GM18867 (cell line): Measurements from ENCODE around the gene ASB16.

Experiments
- ATAC-seq: cut with Tn5 transposase; IDR thresholded peaks from one replicate; pipeline ENCODE4 v1.9.1; 2021; ENCODE audit warnings: mild to moderate bottlenecking, moderate library complexity; ENCODE audit not compliant: unreplicated experiment

The ASB16 gene

DNA sequence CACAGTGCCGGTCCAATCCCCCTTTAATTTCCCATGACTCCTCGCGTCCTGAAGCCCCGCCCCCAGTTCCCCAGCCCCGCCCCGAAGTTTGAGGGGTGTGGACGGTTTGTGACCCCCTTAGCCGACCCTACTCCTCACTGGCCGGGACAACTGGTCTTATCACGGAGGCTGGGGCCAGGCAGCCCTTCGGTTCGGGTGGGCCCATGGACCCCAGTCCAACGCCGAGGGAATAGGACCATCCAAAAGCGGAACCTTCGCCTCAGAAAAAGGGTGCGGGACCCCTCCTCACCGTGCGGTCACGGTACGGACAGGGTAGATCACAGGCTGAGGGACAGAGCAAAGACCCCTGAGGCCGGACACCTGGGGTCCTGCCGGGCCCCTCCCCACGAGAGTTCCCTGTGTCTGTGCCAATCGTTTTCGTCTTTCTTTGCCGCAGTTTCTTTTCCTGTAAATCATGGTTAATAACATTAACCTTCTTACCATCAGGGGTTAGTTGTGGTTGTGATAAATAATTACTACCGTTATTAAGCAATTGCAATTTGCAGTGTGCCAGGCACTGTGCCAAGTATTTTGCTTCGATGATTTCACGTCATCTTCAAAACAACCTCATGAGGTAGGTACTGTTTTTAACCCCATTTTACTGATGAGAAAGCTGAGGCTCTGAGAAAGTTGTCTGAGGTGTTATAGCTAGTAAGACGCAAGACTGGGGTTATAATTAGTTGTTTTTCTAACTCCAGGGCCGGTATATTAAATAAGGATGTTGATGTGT lies 16.8 kb downstream of the ASB16 start:
- ATAC-seq = peak; percentile 40

GRCh38 chr17:44188576-44189403 lies 18.3 kb downstream of the ASB16 start:
- no peak for ATAC-seq

GRCh38 chr17:44190481-44190880 lies 20.0 kb downstream of the ASB16 start:
- ATAC-seq = no peak

GRCh38 chr17:44191369-44191768 lies 20.9 kb downstream of the ASB16 start:
- ATAC-seq = no peak

DNA sequence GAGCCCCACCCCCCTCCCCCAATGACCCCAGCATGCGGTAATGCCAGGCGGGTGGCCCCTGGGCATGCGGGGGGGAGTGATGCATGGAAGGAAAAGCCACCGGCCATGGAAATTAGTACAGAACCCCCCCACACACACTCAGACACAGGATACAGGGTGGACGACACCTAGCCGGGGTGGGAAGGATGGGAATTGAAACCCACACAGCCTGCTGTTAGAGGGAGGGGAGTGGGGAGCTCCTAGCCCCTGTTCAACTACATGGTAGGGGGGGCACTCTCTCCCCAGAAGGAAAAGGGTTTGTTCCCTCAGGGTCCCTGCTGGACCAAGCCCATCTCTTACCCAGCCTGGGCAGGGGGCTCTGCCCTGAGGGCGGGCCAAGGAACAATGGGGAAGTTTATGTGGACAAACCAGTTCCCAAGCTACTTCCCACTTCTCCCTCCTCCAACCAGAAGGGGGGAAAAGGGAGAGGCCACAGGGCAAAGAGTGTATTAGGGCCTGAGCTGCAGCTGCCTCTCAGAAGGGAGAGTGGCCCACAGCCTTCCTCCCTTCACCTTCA lies 21.5 kb downstream of the ASB16 start:
- no peak for ATAC-seq

- ATAC-seq = no peak
Observed at GRCh38 chr17:44192750-44193149, 22.2 kb downstream of the ASB16 start.

DNA sequence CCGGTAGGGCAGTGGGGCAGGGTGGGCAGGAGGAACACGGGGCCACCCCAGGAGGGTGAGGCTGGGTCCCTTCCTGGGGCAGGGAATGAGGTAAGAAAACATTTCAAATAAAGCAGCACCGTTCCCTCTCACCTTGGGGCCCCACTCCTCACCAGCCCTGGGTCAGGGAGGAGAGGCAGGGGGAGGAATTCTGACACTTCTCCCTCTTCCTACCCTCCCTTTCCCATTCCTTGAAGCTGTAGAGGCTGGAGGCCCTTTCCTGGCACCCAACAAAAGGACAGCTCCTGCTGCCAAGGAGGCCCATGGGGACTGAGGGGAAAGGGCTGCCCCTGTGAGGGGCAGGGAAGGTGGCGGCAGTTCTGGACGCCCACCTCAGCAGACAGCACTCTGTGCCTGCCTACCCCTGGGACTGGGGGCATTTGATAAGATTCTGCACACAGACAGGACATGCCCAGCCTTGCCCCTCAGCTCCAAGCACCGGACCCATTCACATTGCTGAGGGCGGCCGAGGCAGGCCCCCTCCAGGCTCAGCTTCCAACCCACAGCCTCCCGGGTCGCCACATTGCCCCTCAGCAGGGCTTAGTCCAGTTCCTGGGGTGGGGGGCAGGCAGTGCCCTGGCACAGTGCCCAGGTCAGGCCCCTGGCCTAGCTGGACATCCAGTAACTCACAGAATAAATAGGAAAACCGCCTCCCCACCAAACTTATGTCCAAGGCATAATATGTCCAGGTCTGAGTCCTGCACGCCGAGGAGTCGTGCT lies 23.0 kb downstream of the ASB16 start:
- no peak for ATAC-seq

DNA sequence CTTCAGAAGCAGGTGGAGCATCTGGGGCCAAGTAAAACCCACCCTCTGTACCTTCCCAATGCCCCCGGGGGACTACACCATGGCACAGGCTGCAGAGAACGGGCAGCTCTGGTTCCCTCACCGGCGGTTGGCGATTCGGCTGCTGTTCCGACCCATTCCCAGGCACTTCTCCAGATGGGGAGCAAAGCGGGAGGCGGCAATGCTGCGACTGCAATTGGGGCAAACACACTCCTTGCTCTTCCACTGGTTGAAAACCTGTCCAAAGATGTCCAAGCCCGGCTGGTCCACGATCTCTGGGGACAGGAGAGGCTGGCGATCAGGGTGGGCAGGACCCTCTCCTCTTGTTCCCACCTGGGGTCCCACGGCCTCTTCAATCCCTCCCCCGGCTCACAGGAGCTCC lies 26.6 kb downstream of the ASB16 start:
- no peak for ATAC-seq

GRCh38 chr17:44197980-44198720 lies 27.6 kb downstream of the ASB16 start:
- ATAC-seq = no peak

- peak; percentile 16 for ATAC-seq
Observed at GRCh38 chr17:44198721-44199552, 28.4 kb downstream of the ASB16 start.

DNA sequence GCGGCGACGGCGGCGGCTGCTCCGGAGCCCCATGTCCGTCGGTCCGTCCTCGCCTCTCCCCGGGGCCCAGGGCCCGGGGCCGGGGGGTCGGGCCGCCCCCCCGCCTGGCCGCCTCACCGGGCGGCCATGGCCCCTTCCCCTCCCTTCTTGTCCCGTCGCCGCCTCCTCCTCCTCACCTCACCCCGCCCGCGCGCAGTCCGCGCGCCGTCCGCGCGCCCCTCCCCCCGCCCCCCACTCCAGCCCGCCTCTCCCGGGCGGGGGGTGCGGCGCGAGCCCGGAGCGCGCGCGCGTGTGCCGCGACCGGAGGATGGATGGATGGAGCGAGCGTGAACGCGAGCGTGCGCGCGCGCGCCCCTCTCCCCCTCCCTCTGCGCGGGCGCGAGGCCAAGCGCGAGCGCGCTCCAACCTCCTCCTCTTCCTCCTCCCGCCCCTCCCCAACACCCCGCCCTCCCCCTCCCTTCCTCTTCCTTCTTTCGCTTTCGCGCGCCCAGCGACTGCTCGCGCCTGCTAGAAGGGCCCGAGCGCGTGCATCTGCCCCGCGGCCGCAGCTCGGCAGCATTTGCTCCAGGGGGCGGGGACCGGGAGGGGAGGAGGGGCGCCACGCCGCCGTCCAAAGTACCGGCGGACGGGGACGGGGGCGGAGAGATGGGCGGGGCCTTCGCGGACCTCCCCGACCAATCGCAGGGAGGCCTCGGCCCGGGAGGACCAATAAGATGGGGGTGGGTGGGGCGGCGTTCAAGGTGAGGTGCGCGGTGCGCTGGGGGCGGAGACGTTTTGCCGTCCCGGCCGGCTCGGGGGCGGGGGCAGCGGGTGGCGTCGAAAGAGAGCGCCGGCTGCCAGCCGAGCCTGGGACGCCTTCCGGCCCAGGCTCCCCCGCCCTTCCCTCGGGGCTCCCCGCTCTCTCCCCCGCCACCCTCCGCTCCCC lies 29.3 kb downstream of the ASB16 start, which contains the start of gene ATXN7L3:
TSS of gene ATXN7L3 (minus strand) at position 332 of the 925 bp plus-strand sequence. CDS start 1,814 bp downstream, outside the sequence.
- peak; percentile 65 for ATAC-seq

GRCh38 chr17:44200478-44201155 lies 30.1 kb downstream of the ASB16 start:
- no peak for ATAC-seq

DNA sequence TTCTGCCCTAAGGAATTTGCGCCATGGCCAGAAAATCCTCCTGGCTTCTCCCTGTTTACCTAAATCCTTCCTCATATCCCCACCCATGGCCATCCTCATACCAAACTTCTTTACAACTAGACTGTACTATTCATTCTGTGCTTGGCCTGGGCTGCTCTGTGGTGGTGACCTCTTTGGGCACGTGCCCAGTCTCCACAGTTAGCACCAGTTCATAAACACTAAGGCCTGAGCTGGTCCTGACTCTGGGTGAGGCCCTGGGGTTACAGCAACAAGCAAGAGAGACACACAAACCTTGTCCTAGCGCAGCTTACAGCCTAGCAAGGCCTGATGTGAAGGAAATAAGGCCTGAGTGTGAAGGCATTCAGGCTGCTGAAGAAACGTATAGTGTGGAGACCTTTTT lies 32.3 kb downstream of the ASB16 start:
- ATAC-seq = no peak

- no peak for ATAC-seq
Observed at GRCh38 chr17:44203731-44204440, 33.4 kb downstream of the ASB16 start.

DNA sequence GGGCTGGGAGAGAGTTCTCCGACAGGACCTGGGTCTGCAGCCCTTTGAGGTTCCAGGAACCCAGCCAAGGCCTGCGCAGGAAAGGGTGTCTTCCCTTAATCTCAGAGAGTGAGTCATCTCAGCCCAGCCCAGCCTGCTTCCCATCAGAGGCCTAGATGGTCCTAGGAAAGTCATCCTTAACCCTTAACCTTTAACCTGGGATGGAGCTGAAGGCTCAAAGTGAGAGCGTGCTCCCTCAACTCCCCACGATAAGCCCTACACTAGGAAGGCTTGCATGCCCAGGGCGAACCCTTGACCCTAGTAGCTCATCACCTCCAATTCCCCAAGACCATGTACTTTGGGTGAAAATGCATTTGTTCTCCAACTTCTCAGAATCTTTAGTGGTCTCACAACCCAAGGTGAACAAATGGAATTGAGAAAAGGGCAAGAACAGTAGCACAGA lies 34.0 kb downstream of the ASB16 start:
- no peak for ATAC-seq

GRCh38 chr17:44205962-44206824 lies 35.7 kb downstream of the ASB16 start:
- ATAC-seq = no peak
